NB4 (cell line): ENCODE measurements around the gene METTL26.

Experiments used
- DNase-seq: peaks from one replicate; pipeline ENCODE4 v3.0.0; 2010; ENCODE audit warnings: low read depth
- H3K4me3 ChIP-seq: one replicate; pipeline ENCODE4 v1.5.1; 2011; ENCODE audit warnings: mild to moderate bottlenecking, low read depth, low read length, moderate library complexity
- CTCF ChIP-seq: IDR thresholded peaks from one replicate; pipeline ENCODE4 v1.5.1; 2012; ENCODE audit warnings: low read depth, low read length
- MAX ChIP-seq: IDR thresholded peaks from 2 replicates; pipeline ENCODE4 v1.6.1; 2011; ENCODE audit warnings: low read depth, low read length
- MYC ChIP-seq: IDR thresholded peaks from 2 replicates; pipeline ENCODE4 v1.6.1; 2011; ENCODE audit warnings: low read depth, low read length
- POLR2A ChIP-seq: IDR thresholded peaks from 2 replicates; pipeline ENCODE4 v1.6.1; 2011; ENCODE audit warnings: mild to moderate bottlenecking; ENCODE audit not compliant: insufficient read length; ENCODE audit errors: extremely low read depth

Gene METTL26

GRCh38 chr16:636206-637080 lies at the start of gene METTL26:
METTL26 (minus strand) TSS chr16:636305; CDS start chr16:636290, 15 bp downstream.
- H3K4me3 ChIP-seq = peak within 1 kb of the TSS; percentile 64
- peak; percentile 92 for DNase-seq
- TF ChIP-seq MYC (peak; percentile 98), POLR2A (peak; percentile 75), MAX (peak; percentile 89), CTCF (no peak)

GRCh38 chr16:684961-685696 lies 49.0 kb upstream of the METTL26 start:
- TF ChIP-seq MAX (no peak), MYC (no peak), POLR2A (no peak)
- H3K4me3 ChIP-seq = peak overlapping the region; percentile 32
- peak; percentile 57 for DNase-seq

GRCh38 chr16:684071-684794 lies 48.1 kb upstream of the METTL26 start, which contains the start of gene JMJD8:
JMJD8 (minus strand) TSS chr16:684334; CDS start chr16:684319, 15 bp downstream.
- TF ChIP-seq MYC = peak; percentile 65; the same call in 1 of the 2 replicates
- TF ChIP-seq POLR2A = peak; percentile 75
- TF ChIP-seq MAX = peak; percentile 18
- no peak for TF ChIP-seq CTCF
- peak; percentile 94 for DNase-seq
- H3K4me3 ChIP-seq = peak within 1 kb of the TSS; percentile 53

GRCh38 chr16:683396-684070 lies 47.4 kb upstream of the METTL26 start:
- peak; percentile 38 for DNase-seq
- no peak for TF ChIP-seq MYC
- no peak for TF ChIP-seq MAX
- no peak for TF ChIP-seq POLR2A
- no peak for TF ChIP-seq CTCF
- H3K4me3 ChIP-seq = peak overlapping the region; percentile 53

GRCh38 chr16:682493-683395 lies 46.6 kb upstream of the METTL26 start:
- no peak for DNase-seq
- TF ChIP-seq CTCF = no peak
- H3K4me3 ChIP-seq = peak overlapping the region; percentile 53
